Activated B cell treated with CpG ODN at 0.5 μM for 24 hours (primary cell): ENCODE results near the gene ZNF281. TPM values are rescaled to one million over a fixed set of nuclear protein-coding genes. Genes with fewer than 3 reads are reported as not detected.

ENCODE experiments used
- ATAC-seq: fragments of 200-7000 bp; cut with Tn5 transposase; one replicate; pipeline ENCODE4 v1.10.0; 2021; ENCODE audit warnings: low read depth, mild to moderate bottlenecking, moderate library complexity
- CTCF ChIA-PET: fragments of 350-600 bp; sonication (Branson Sonifier 250); formaldehyde crosslinking; loops from one replicate; lab custom pipeline; 2021; ENCODE audit warnings: antibody characterized with exemption; lab: Charles Lee
- POLR2A ChIA-PET: fragments of 350-600 bp; sonication (Branson Sonifier 250); formaldehyde crosslinking; loops from one replicate; lab custom pipeline; 2021; ENCODE audit warnings: antibody characterized with exemption; lab: Charles Lee
- DNase-seq: peaks from one replicate; pipeline ENCODE4 v3.0.0; 2022
- H3K27ac Mint-ChIP-seq: one replicate; pipeline ENCODE4 v1.8.0; 2020; ENCODE audit warnings: mixed read lengths
- H3K27me3 Mint-ChIP-seq: one replicate; pipeline ENCODE4 v1.8.0; 2021; ENCODE audit warnings: mixed read lengths
- H3K36me3 Mint-ChIP-seq: one replicate; pipeline ENCODE4 v1.8.0; 2021; ENCODE audit warnings: low read depth, mixed read lengths
- H3K4me1 Mint-ChIP-seq: one replicate; pipeline ENCODE4 v1.8.0; 2021; ENCODE audit warnings: mixed read lengths
- H3K4me3 Mint-ChIP-seq: one replicate; pipeline ENCODE4 v1.8.0; 2020; ENCODE audit warnings: mild to moderate bottlenecking, mixed read lengths
- H3K9me3 Mint-ChIP-seq: one replicate; pipeline ENCODE4 v1.8.0; 2020; ENCODE audit warnings: mixed read lengths
- CTCF ChIP-seq: fragments of 200-600 bp; IDR thresholded peaks from one replicate; pipeline ENCODE4 v1.8.0; 2022; ENCODE audit warnings: antibody characterized with exemption, mild to moderate bottlenecking
- intact Hi-C: fragments of 100-400 bp; cut with micrococcal nuclease; formaldehyde crosslinking; loops from one replicate; pipeline ENCODE4 v1.15.1; 2024
- total RNA-seq: library from RNA; stranded (reverse); gene quantifications from 2 replicates; pipeline ENCODE4 v1.2.3, GENCODE V29; 2022

Gene ZNF281
- total RNA-seq, 1 donor from 2014 or later, result 31.2 TPM

DNA sequence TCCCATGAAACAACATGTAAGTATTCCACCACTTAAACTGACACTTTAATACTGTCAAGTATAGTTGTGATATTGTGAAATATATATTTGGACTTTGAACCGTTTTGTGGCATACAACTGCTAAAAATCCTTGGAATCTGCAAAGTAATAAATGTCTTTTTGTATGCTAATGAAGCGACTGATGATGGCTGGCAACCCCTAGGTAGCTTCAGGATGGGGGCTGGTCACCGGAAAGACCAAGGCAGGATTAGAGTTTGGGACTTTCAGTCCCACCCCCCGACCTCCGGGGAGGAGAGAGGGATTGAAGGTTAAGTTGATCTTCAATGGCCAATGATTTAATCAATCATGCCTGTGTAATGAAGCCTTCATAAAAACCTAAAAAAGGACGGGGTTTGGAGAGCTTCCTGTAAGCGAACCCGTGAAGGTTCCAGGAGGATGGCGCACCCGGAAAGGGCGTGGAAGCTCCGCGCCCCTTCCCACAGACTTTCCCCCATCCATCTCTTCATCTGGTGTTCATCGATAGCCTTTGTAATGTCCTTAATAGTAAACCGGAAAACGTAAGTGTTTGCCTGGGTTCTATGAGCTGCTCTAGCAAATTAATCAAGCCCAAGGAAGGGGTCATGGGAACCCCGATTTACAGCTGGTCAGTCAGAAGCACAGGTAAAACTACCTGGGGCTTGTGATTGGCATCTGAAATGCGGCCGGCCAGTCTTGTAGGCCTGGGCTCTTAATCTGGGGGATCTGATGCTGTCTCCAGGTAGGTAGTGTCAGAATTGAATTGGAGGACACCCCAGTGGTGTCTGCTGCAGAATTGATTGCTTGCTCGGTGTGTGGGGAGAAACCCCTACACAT lies 1.8 kb upstream of the ZNF281 start:
- intact Hi-C loops, result loop anchor here (5.0 kb wide), 1 partner anchor 259 kb away; no protein-coding TSS in a partner anchor
- ATAC-seq (no peak), DNase-seq (no peak)
- H3K27ac Mint-ChIP-seq, result no peak overlapping the region
- no peaks in the 10 kb centered on the region for H3K9me3 Mint-ChIP-seq
- ChIA-PET CTCF (interaction anchor here (1.1 kb wide), 1 partner anchor 78 kb away, joined by 3 read pairs; no protein-coding TSS in a partner anchor), POLR2A (interaction anchor here (0.6 kb wide), 1 partner anchor 10 kb away, joined by 3 read pairs; no protein-coding TSS in a partner anchor)
- H3K4me3 Mint-ChIP-seq, result no peak overlapping the region
- no peak for TF ChIP-seq CTCF
- H3K4me1 Mint-ChIP-seq, result peaks cover 39% of the 10 kb centered on the region
- no peaks in the 10 kb centered on the region for H3K27me3 Mint-ChIP-seq
- peaks cover 34% of the 10 kb centered on the region for H3K36me3 Mint-ChIP-seq

DNA sequence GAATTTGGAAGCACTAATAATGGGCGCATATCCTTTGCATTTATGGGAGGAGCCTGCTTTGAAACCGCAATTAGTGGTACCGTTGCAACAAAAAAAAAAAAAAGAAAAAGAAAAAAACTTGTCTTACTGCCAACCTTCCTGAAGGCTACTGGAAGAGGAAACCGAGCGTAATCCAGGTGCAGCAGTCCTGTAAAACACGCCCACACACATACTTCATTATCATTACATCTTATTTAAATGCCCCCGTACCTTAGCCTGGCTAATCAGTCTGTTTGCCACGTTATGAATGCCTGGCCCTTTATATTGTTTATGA lies 686 bp upstream of the ZNF281 start:
- DNase-seq (no peak), ATAC-seq (no peak)
- intact Hi-C loops, result loop anchor here (1.0 to 5.0 kb wide), 6 partner anchors 78 to 260 kb away; partner anchors contain the start of gene KIF14
- Mint-ChIP-seq H3K36me3 (peaks cover 43% of the 10 kb centered on the region), H3K27me3 (no peaks in the 10 kb centered on the region), H3K4me3 (peak overlapping the region; percentile 97), H3K27ac (peak overlapping the region; percentile 95), H3K4me1 (peaks cover 48% of the 10 kb centered on the region), H3K9me3 (no peaks in the 10 kb centered on the region)
- no peak for TF ChIP-seq CTCF
- POLR2A ChIA-PET, result interaction anchor here (1.0 to 1.7 kb wide), 4 partner anchors 9 to 105 kb away, joined by 3 to 8 read pairs (median 4); no protein-coding TSS in a partner anchor
- CTCF ChIA-PET, result interaction anchor here (1.0 kb wide), 1 partner anchor 103 kb away, joined by 3 read pairs; no protein-coding TSS in a partner anchor

- Mint-ChIP-seq H3K9me3 (no peaks in the 10 kb centered on the region), H3K36me3 (peaks cover 53% of the 10 kb centered on the region), H3K27me3 (no peaks in the 10 kb centered on the region), H3K4me3 (peak overlapping the region; percentile 97), H3K27ac (peak overlapping the region; percentile 95), H3K4me1 (peaks cover 51% of the 10 kb centered on the region)
- ChIA-PET CTCF (interaction anchor here (1.0 kb wide), 1 partner anchor 102 kb away, joined by 3 read pairs; no protein-coding TSS in a partner anchor), POLR2A (interaction anchor here (1.0 to 1.7 kb wide), 4 partner anchors 8 to 104 kb away, joined by 3 to 8 read pairs (median 4); no protein-coding TSS in a partner anchor)
- intact Hi-C loops, result loop anchor here (1.0 to 2.0 kb wide), 4 partner anchors 8 to 270 kb away; no protein-coding TSS in a partner anchor
- peak; percentile 39 for DNase-seq
- peak; percentile 37 for ATAC-seq
- no peak for TF ChIP-seq CTCF
Observed at GRCh38 chr1:200409203-200409760, 554 bp downstream of the ZNF281 start.

DNA sequence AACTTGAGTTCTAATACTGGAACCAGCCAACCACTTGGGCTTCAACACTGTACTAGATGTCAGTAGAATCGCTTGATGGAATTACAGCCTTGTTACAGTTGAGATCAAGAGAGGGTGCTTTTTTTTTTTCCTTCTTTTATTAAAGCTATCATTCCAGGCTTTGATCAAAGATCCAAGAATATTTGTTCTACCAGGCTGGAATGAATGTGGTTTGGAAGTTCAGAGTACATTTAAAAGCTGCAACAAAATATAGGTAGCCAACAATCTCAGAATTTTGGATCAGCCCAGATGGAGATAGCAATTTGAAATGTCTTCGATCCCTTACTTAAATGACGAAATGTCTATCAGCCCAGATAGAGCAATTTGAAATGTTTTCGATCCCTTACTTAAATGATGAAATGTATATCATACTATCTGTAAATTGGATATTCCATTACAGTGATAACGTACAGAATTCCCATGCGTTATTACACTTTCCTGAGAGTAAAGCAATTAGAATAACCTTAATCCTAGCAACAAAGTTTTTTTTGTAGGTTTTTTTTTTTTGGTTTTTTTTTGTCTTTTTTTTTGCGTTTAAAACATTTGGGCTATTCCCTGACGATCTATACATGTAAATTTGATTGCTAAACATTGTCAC lies 3.6 kb downstream of the ZNF281 start:
- ChIA-PET POLR2A (interaction anchor here (0.6 to 0.7 kb wide), 2 partner anchors 32 to 72 kb away, joined by 3 to 5 read pairs; no protein-coding TSS in a partner anchor), CTCF (interaction anchor here (0.7 kb wide), 1 partner anchor 1108 kb away, joined by 3 read pairs; no protein-coding TSS in a partner anchor)
- H3K36me3 Mint-ChIP-seq, result peaks cover 75% of the 10 kb centered on the region
- no peaks in the 10 kb centered on the region for H3K27me3 Mint-ChIP-seq
- H3K9me3 Mint-ChIP-seq, result no peaks in the 10 kb centered on the region
- H3K27ac Mint-ChIP-seq, result no peak overlapping the region
- DNase-seq, result no peak
- H3K4me1 Mint-ChIP-seq, result peaks cover 54% of the 10 kb centered on the region
- peak overlapping the region; percentile 42 for H3K4me3 Mint-ChIP-seq
- no peak for TF ChIP-seq CTCF
- ATAC-seq, result no peak
- intact Hi-C loops, result no loop called here
